Measurements from ENCODE around the gene DLG2.

The DLG2 gene

DNA sequence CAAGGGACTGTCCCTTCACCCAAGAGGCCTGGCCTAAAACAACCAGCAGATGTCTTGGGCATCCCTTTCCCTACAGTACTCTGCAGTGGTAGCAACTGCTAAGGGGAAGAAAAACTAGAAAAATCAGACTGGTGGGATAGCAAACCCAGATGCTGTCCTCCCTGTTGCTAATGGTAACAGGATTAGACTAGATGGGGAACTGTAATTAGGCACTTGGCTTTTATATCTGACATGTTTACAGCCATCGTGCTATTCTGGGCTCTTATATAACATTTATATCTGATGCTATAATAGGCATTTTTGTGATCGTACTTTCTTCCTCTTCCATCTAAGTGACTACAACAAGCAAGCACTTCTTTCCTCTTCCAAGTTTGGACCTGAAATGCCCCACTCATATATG, 316.7 kb downstream of the DLG2 start:
- no peak for TF ChIP-seq CTCF (IDR thresholded peaks at IDR 0.05; ENCODE audit: low read depth, low read length)
- DNase-seq (ENCODE audit: low read depth in 2 of 2) = no peak

GRCh38 chr11:85307366-85307765, 319.8 kb downstream of the DLG2 start:
- no peak overlapping the region for H3K4me3 ChIP-seq (replicated peaks in 1 of 2; ENCODE audit: low read depth in 2 of 2, low read length in 2 of 2)
- DNase-seq (ENCODE audit: low read depth in 2 of 2) = no peak
- TF ChIP-seq CTCF (IDR thresholded peaks at IDR 0.05; ENCODE audit: low read depth, low read length) = no peak

More for the DNA sequence above, 316.7 kb downstream of the DLG2 start:
- no peak overlapping the region for H3K4me3 ChIP-seq (replicated peaks in 1 of 2; ENCODE audit: low read depth in 2 of 2, low read length in 2 of 2)

- H3K4me3 ChIP-seq (replicated peaks in 1 of 2; ENCODE audit: low read depth in 2 of 2, low read length in 2 of 2) = no peak overlapping the region
- no peak for TF ChIP-seq CTCF (IDR thresholded peaks at IDR 0.05; ENCODE audit: low read depth, low read length)
- DNase-seq (ENCODE audit: low read depth in 2 of 2) = no peak
These were observed 325.1 kb downstream of the DLG2 start for GRCh38 chr11:85301895-85302678.

GRCh38 chr11:85299258-85299942, 327.7 kb downstream of the DLG2 start:
- no peak for DNase-seq (ENCODE audit: low read depth in 2 of 2)
- TF ChIP-seq CTCF (IDR thresholded peaks at IDR 0.05; ENCODE audit: low read depth, low read length) = no peak
- no peak overlapping the region for H3K4me3 ChIP-seq (replicated peaks in 1 of 2; ENCODE audit: low read depth in 2 of 2, low read length in 2 of 2)

DNA sequence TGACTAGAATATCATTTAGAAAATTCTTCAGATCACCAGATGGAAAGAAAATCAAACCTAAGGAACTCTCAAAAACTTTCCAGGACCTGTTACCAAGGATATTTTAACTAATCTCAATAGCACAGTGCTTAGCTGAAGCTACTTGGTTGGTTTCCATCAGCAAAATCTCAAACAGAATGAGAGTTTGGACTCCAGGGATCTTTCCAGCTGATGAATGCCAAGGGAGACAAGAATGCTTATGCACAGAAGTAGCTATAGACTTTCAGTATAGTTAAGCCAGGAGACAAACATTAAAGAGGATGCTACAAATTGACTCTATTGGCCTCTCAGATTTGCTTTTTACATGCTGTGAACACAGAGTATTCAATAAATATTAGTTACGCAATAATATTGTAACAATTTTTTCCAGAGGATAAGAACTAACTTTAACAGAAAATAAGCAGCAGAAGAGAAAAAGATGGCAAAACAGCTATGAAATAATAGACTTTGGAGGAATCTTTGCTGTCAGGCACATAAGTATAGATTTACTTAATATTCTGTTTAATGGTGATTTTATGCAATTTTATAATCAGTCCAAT, 331.4 kb downstream of the DLG2 start:
- TF ChIP-seq CTCF (IDR thresholded peaks at IDR 0.05; ENCODE audit: low read depth, low read length) = no peak
- DNase-seq (ENCODE audit: low read depth in 2 of 2) = no peak
- no peak overlapping the region for H3K4me3 ChIP-seq (replicated peaks in 1 of 2; ENCODE audit: low read depth in 2 of 2, low read length in 2 of 2)

DNA sequence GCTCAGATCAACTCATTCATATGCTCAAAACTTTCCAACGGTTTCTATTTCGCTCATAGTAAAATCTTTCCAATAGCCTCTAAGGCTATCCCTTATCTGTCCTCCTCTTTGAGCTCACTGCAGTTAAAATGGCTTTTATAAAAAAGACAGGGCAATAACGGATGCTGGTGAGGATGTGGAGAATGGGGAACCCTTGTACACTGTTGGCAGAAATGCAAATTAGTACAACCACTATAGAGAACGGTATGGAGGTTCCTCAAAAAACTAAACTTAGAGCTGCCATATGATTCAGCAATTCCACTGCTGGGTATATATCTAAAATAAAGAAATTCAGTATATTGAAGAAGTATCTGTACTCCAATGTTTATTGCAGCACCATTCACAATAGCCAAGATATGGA, 345.6 kb downstream of the DLG2 start:
- no peak for DNase-seq (ENCODE audit: low read depth in 2 of 2)
- no peak for TF ChIP-seq CTCF (IDR thresholded peaks at IDR 0.05; ENCODE audit: low read depth, low read length)
- no peak overlapping the region for H3K4me3 ChIP-seq (replicated peaks in 1 of 2; ENCODE audit: low read depth in 2 of 2, low read length in 2 of 2)
